Stimulated activated CD4-positive, alpha-beta T cell treated with anti-CD3 and anti-CD28 coated beads, Interleukin-12 subunit alpha, Interleukin-12 subunit beta, amount 100 ng/mL, for 48 hours (primary cell): ENCODE data around the gene MAML3.

Source experiments
- DNase-seq, 3 donors: peaks; one replicate each; pipeline ENCODE4 v3.0.0-alpha.2; 2020; ENCODE audit warnings: low read depth in 2 of 3, low spot score in 1 of 3

MAML3 gene

GRCh38 chr4:140127422-140127821 is 26.6 kb downstream of the MAML3 start:
- no peak for DNase-seq

GRCh38 chr4:140126261-140126660 is 27.7 kb downstream of the MAML3 start:
- no peak for DNase-seq

DNA sequence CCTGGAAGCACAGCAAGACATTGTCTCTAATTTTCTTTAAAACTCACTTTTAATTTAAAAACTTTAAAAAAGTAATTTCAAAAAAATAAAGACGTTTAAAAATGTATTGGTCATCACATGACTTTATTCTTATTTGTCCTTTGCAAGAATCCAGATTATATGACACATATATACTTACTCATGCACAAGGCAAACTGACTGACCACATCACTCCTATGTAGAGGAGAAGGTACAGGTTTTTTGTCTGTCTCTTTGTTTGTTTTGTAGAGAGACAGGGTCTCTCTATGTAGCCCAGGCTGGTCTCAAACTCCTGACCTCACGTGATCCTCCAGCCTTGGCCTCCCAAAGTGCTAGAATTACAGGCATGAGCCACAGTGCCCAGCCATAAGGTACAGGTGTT is 28.6 kb downstream of the MAML3 start:
- DNase-seq, result no peak

DNA sequence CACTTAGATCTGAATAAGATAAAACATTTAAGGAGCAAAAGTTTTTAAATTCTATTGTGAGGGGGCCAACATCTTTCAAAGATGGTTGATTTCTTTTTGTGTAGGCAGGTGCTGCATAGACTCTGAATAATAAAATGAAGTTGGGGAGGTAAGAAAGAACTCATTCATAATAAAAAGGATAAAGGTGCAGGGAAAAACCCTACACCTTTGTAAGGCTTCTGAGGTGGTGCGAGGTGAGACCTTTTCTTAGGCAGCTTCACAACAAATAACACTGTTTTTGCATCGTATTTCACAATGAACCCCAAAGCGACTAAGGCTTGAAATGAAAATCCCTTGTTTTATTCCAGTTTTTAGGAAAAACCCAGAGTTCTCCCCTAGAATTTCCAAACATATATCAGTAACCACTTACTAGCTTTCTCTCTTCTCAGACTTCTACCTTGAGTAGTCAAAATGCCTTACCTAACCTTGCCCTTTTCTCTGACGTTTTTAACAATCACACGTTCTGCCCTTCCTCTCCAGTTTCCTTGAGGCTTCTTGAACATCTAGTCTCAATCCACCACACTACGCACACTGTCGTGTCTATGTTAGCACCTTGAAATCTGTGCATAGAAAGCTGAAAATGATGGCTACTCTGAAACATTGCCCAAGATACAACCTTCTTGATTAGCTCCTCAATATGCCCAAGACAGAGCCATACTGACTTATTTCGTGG is 30.2 kb downstream of the MAML3 start:
- no peak for DNase-seq

DNA sequence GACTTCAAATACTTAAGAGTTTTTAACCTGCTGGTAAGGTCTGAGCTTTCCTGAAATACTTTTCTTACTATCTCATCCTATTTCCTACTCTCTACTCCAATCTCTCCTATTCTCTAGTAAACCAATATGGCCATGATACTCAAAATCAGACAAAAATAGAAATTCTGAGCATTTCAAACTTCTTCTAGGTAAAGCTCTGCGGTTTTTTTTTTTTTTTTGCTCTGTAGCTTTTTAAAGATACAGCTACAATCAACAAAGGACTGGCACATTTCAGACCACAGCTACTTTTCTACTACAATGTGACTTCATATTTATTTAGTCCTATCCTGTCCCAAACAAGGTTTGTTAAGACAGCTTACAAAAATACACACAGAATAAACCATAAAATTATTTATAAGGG is 31.1 kb downstream of the MAML3 start:
- no peak for DNase-seq

DNA sequence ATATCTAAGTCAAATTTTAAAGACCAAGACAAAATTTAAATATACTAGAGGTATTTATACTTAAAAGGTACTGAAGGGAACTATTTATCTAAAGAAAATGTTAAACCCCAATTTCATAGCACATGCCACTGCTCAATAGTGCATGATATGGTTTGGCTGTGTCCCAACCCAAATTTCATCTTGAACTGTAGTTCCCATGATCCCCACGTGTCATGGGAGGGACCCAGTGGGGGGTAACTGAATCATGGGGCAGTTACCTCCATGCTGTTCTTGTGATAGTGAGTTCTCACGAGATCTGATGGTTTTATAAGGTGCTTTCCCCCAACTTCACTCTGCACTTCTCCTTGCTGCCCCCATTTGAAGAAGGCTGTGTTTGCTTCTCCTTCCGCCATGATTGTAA is 32.3 kb downstream of the MAML3 start:
- DNase-seq, result no peak

DNA sequence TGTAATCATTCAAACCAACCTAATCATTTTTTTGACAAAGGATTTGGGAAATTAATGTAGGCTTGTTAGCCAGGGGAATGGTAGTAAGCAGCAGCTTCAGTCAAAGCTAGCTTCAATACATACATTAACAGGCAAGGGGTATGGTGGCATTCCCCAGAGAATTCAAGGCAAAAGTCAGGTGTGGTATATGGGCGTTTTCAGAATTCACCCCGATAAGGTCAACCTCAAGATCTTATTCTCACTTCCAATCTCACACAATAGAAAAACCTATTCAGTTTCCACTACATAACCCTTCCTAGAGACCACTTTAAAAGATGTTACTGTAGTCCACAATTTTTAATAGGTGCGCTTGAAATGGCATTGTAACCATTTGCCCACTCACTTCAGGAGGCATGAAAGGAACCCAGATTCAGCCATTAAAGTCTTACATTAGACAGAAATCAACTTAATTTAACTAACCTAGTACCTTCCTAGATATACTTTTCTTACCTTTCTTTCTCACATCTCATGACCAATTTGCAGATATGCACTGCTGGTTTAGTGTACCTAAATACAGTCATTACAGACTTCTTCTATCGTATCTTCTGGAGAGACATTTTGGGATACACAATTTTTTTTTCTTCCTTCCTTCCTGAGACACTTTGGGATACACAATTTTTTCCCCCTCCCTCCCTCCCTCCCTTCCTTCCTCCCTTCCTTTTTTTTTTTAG is 34.9 kb downstream of the MAML3 start:
- DNase-seq, result no peak

GRCh38 chr4:140117947-140118346 is 36.0 kb downstream of the MAML3 start:
- no peak for DNase-seq

- DNase-seq, result no peak
These were observed 37.4 kb downstream of the MAML3 start for GRCh38 chr4:140116442-140117104.

DNA sequence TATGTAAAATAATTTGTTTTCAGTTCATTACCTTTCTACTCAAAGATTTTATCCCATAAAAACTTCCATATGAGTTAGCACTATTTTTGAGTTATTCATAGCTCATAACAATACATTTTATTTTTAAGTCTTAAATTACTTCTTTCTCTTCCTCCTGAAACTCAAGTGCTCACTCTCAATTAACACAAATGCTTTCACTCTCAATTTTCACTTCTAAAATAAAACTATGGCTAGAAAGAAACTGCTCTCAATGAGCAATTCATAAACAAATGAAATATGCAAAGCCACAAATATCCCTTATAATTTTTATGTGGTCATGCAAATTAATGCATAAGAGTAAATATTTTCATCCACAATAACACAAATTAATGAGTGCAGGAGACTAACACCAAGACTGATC is 38.8 kb downstream of the MAML3 start:
- no peak for DNase-seq

DNA sequence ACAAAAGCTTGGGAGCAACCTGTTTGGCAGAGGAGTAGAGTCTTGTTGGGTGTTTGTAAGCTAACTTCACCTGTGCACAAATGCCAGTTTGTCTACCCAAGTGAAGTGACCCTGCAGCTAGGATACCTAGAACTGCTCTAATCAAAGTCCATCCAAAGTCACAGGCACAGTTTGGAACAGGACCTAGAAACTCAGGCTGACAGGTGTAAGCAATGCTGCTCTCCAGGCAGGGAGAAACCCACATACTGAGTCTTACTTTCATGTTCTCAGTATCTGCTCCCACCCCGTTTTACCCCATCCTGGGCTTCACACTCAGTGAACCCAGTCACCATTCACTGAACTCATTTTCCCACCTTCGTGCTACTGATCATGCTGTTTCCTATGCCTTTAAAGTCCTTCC is 40.3 kb downstream of the MAML3 start:
- no peak for DNase-seq

GRCh38 chr4:140112576-140112975 is 41.4 kb downstream of the MAML3 start:
- no peak for DNase-seq

DNA sequence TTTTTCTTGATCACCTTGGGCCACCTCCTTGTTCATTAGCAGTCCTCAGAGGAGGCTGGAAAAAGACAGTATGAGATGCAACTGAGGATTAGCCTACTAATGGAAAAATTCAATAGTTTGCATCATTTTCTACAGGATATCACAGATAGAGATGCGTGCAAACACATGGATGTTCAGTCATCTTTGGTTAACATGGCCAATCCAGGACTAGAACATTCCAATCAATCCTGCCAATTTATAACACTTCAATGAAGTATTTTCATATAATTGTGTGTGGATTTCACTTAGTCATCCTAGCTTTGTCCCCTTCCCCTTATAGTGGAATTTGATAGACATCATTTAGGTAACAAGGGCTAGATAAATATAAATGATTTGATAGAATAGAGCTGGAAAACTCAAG is 42.7 kb downstream of the MAML3 start:
- DNase-seq, result no peak

- DNase-seq, result no peak
These were observed 43.3 kb downstream of the MAML3 start for GRCh38 chr4:140110542-140111215.

- DNase-seq, result no peak
These were observed 44.2 kb downstream of the MAML3 start for GRCh38 chr4:140109737-140110136.

GRCh38 chr4:140109292-140109691 is 44.7 kb downstream of the MAML3 start:
- no peak for DNase-seq

DNA sequence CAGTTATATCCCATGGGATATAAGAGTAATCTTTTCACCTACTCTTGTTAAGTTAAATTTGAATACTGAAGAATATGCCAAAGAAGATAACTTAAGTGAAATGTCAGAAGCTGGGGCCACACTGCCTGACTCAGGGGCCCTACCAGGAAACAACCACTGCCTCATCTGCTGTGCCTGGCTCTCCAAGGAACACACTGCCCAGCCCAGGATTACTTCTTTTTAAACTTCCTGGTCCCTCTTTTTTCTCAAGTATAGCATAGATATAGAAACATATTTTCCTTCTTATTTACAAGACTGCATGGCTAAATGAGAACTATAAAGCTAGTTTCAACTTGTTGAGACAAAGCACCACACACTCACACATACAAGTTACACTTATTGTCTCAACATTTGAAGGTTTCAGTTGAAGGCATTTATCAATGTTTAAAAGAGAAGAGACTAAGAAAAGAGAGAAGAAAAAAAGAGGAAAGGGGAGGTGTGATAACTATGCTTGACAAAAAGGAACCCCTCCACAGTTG is 45.2 kb downstream of the MAML3 start:
- DNase-seq, result no peak

GRCh38 chr4:140108243-140108642 is 45.7 kb downstream of the MAML3 start:
- DNase-seq, result no peak

GRCh38 chr4:140106289-140106844 is 47.6 kb downstream of the MAML3 start:
- no peak for DNase-seq

DNA sequence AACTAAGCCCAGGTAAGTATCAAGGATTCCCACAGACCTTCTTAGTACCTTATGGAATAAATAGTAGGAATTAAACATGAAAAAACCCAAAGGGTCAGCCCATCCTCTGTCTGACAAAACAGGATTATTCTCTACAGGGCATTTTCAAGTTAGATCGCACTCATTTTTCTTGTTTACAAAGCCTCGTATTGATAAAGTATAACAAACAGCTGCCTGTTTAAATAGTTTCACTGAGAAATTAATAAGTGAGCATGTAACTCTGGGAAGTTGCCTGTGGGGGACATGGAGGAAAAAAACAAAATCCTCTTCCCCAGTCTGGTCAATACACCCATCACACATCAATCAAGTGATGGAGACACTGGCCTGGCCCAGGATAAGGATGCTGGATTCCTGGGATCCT is 48.5 kb downstream of the MAML3 start:
- DNase-seq, result no peak

DNA sequence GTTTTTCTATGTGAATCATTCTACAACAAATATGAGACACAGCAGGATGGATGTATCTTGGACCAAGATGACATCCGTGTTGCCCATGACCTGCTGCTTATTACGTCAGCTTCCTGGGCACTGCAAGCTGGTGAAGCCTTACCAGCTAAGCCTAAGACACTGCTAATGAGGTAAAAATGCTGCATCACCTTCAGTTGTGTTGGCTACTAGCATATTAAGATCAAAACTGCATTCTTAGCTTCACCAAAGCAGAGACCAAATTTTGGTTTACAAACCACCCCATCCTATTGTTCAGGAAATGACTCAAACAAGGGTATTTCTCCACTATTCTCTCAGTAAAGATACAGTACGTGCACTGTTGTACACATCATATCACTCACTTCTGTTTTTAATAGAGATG is 50.3 kb downstream of the MAML3 start:
- DNase-seq, result peak in 2 of 3 donors; percentile 34 to 44
